ENCODE data around the gene LLCFC1.
"Not testable (repeated sequence)": the region's sequence is repeated elsewhere in the genome, so short reads cannot be mapped to it uniquely, and the experiment has no call there.

The LLCFC1 gene

GRCh38 chr7:142974626-142975025, 35.3 kb downstream of the LLCFC1 start:
- no peaks in the 10 kb centered on the region for H3K4me1 Mint-ChIP-seq
- no peak overlapping the region for H3K4me3 Mint-ChIP-seq
- H3K36me3 Mint-ChIP-seq: no peaks in the 10 kb centered on the region
- no peak for ATAC-seq
- H3K27ac Mint-ChIP-seq: no peak overlapping the region
- peaks cover 45% of the 10 kb centered on the region for H3K27me3 Mint-ChIP-seq
- peaks cover 3% of the 10 kb centered on the region for H3K9me3 Mint-ChIP-seq

- not testable (repeated sequence) for ATAC-seq, H3K4me1 Mint-ChIP-seq, H3K9me3 Mint-ChIP-seq
Observed at GRCh38 chr7:142978402-142978801, 39.1 kb downstream of the LLCFC1 start.

GRCh38 chr7:142983825-142984224, 44.5 kb downstream of the LLCFC1 start:
- Mint-ChIP-seq H3K27ac (no peak overlapping the region), H3K9me3 (peaks cover 2% of the 10 kb centered on the region), H3K36me3 (no peaks in the 10 kb centered on the region), H3K27me3 (peaks cover 41% of the 10 kb centered on the region), H3K4me1 (no peaks in the 10 kb centered on the region), H3K4me3 (no peak overlapping the region)
- ATAC-seq: no peak

More at GRCh38 chr7:142978402-142978801, 39.1 kb downstream of the LLCFC1 start:
- not testable (repeated sequence) for H3K36me3 Mint-ChIP-seq, H3K27ac Mint-ChIP-seq, H3K4me3 Mint-ChIP-seq
- peaks cover 24% of the 10 kb centered on the region for H3K27me3 Mint-ChIP-seq

GRCh38 chr7:142984297-142984696, 45.0 kb downstream of the LLCFC1 start:
- ATAC-seq: no peak
- H3K27ac Mint-ChIP-seq: no peak overlapping the region
- H3K4me1 Mint-ChIP-seq: no peaks in the 10 kb centered on the region
- no peak overlapping the region for H3K4me3 Mint-ChIP-seq
- H3K27me3 Mint-ChIP-seq: peaks cover 41% of the 10 kb centered on the region
- H3K36me3 Mint-ChIP-seq: no peaks in the 10 kb centered on the region
- peaks cover 2% of the 10 kb centered on the region for H3K9me3 Mint-ChIP-seq
